ENCODE measurements around the gene ADAMTSL2.

Gene ADAMTSL2

DNA sequence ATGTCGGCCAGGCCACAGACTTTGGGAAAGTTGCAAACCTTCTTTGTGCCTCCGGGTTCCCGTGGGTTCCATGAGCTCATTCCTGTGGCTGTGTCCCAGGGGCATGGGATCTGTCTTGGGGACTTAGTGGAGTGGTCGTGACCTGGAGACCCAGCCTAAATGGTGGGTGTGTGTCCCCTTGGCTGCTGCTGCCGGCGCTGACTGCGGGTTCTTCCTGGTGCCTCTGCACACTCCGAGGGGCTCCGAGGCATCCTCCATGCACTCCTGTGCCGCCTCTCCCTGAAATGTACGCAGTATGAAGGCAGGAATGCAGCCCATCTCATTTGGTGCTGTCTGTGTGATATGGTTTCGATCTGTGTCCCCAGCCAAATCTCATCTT, 34.6 kb upstream of the ADAMTSL2 start:
- DNase-seq (ENCODE audit: low read depth): no peak

- no peak for DNase-seq (ENCODE audit: low read depth)
Observed at GRCh38 chr9:133502112-133502511, 32.4 kb upstream of the ADAMTSL2 start.

- DNase-seq (ENCODE audit: low read depth): no peak
Observed at GRCh38 chr9:133505186-133505830, 29.2 kb upstream of the ADAMTSL2 start.

GRCh38 chr9:133505901-133506652, 28.4 kb upstream of the ADAMTSL2 start:
- no peak for DNase-seq (ENCODE audit: low read depth)

DNA sequence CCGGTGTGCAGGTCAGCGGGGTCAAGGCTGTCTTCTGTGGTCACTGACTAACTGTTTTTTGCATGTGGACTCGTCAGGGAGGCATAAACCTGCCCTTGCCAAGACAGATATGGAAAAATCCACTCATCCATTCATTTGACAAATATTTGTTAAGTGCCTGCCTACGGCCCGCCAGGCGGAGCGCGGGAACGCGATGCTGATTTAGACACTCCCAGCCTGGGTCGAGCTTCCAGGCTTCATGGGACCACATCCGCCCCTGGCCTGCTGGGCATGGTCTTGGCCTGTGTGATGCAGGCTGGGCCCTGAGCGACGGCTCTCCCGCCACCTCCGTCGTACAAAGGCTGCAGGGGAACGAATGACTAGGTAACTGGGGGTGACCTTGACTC, 27.9 kb upstream of the ADAMTSL2 start:
- DNase-seq (ENCODE audit: low read depth): no peak

DNA sequence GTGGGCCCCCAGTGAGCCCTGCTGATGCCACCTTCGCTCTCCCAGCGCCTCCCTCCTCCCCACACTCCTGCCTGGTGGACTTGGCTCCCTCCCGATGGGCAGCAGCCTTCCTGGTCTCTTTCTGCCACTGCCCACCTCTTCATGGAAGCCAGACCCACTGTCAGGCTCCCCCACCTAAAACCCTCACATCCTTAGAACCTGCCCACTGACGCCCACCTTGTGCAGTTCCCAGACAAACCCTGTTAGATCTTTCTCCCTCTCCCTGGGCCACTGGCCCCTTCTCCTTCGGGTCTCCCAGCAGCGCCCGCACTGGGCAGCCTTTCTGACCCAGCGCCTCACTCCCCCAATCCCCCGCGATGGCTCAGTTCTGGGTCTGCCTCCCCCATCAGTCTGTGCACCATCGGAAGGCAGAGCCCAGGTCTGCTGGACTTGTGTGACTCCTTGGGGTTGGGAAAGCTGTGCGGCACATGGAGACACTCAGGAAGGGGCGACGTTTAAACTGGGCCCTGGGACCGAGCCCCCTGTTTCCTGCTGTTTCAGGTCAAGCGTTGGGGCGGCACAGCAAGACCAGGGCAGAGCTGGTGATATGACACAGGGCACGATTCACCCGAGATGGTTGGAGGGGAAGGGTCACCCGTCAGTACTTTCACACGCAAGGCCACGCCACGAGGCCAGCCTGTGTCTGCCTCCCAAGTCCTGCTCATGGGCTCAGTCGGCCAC, 27.1 kb upstream of the ADAMTSL2 start:
- no peak for DNase-seq (ENCODE audit: low read depth)

DNA sequence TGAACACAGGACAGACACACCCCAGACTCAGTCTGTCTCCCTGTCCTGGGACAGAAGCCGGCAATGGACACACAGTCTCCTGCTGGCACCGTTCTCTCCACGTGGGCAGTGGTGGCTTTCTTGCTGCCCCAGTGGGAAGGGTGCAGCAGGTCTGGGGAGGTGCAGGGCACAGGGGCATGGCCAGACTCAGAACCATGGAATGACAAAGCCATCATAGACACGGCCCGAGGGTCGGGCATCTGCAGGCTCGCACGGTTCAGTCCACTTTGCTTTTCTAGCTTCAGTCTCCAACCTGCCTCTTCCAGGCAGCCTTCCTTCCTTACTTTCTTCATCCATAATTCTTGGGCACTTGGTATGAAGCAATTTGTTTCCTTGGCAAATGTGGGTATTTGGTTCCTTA, 26.5 kb upstream of the ADAMTSL2 start:
- no peak for DNase-seq (ENCODE audit: low read depth)

- no peak for DNase-seq (ENCODE audit: low read depth)
Observed at GRCh38 chr9:133509179-133510083, 25.1 kb upstream of the ADAMTSL2 start.

DNA sequence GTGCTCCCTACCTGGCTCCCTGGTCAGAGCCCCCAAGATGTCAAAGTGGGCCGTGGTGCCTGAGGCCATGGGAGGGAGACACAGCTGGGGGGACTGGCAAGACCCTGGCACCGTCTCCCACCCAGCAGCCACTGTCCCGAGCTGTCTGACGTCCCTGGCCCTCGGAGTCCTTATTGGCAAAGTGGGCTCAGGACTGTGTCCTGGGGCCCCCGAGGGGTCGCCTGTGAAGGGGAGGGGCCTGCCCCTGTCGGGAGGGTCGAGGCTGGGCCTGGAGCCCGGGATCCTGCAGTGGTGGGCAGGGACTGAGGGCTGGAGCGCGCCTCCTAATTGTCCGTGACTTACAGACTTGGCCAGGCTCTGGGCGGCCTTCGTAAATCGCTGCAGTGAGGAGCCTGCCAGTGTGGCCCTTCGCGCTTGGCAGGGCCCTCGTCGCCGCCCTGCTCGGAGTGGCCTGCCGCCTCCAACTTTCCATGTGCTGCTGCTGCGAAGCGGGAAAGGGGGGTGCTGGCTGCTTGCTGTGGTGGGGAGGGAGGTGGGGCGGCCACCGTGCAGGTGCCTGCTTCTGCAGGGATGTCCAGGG, 23.5 kb upstream of the ADAMTSL2 start:
- DNase-seq (ENCODE audit: low read depth): no peak

DNA sequence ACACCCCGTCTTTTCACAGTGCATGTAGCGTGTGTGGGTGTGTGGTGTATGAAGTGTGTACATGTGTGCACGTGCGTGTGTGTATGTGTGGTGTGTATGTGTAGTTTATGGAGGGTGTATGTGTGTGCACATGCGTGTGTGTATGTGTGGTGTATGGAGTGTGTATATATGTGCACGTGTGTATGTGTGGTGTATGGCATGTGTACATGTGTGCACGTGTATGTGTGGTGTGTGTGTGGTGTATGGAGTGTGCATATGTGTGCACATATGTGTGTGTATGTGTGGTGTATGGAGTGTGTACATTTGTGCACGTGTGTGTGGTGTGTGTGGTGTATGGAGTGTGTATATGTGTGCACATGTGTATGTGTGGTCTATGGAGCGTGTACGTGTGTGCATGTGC, 22.9 kb upstream of the ADAMTSL2 start:
- DNase-seq (ENCODE audit: low read depth): no peak

DNA sequence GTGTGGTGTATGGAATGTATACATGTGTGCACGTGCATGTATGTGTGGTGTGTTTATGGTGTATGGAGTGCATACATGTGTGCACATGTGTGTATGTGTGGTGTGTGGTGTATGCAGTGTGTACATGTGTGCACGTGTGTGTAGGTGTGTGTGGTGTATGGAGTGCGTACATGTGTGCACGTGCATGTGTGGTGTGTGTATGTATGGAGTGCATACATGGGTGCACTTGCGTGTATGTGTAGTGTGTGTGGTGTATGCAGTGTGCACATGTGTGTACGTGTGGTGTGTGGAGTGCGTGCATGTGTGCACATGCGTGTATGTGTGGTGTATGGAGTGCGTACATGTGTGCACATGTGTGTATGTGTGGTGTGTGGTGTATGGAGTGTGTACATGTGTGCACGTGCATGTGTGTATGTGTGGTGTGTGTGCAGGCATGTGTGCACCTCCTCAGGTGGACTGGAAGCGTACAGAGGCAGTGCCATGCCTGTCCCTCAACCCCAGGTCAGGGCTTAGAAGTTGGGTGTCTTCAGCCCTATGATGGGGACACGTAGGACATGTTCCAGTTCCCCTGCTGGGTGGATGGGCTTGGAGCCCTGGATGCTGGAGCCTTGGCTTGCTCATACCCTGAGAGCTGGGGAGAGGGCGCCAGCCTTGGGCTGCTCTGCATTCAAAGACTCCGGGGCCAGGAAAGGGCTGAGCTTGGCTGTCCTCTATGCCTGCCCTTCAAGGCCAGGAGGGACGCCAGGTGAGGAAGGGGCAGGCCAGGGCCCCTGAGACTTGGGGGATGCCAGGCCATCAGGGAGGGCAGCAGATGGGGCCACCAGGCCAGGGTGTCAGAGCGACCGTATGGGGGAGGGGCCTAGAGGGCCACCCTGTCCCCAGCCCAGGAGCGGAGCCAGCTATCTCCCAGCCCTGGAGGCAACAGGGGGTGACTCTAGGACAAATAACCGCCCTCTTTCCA, 22.0 kb upstream of the ADAMTSL2 start:
- DNase-seq (ENCODE audit: low read depth): no peak

DNA sequence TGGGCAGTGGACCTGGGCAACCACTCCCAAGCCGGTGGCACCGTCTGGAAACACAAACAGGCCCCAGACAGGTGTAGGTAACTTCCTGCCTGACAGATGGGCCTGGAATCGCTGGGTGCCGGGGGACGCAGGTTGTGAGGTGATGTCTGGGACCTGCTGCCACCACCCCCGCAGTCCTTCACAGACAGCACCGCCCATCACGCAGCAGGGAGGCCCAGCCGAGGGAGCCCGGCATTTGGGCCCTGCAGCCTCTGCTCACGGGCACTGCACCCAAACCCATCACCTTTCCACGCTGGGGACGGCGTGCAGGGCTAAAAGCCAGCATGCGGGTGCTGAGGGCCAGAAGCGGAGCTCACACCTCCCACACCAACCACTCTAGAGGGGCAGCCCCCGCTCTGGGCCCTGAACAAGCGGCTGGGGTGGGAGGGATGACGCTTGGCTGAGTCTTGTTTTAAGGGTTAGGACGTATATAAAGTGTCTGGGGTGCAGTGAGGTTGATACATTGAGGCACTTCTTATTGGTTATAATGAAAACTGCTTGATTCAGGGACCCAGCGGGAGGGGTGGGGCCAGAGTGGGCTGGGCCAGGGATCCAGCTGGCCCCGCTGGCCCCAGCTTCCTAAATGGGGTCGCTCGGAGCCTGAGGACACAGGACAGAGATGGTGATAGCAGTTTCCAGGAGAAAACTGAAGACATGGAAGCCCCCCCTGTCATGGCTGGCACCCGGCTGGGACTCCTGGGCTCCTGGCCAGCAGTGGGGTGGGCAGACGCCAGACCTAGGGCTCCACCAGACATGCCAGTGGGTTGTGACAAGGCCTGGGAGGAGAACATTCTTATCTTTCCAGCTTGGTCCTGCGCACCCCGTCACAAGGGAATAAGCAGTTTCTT, 21.0 kb upstream of the ADAMTSL2 start:
- DNase-seq (ENCODE audit: low read depth): no peak

- no peak for DNase-seq (ENCODE audit: low read depth)
Observed at GRCh38 chr9:133514460-133515239, 19.9 kb upstream of the ADAMTSL2 start.

DNA sequence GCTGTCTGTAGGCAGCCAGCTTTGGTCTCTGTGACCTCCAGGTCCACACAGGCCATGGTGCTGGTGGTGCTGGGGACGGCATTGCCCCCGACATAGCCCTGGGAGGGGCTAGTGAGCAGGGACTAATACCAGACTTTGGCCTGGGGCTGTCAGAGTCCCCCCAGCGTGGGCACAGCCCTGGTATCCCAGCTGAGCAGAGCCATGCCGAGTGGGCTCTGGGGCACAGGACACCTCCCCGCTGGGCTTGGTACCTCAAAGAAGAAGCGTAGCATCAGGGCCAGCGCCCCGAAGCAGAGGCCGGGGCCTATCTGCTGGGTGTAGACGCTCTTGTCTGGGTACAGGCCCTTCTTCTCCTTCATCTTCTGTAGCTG, 19.3 kb upstream of the ADAMTSL2 start:
- no peak for DNase-seq (ENCODE audit: low read depth)

- no peak for DNase-seq (ENCODE audit: low read depth)
Observed at GRCh38 chr9:133515615-133516255, 18.8 kb upstream of the ADAMTSL2 start.

DNA sequence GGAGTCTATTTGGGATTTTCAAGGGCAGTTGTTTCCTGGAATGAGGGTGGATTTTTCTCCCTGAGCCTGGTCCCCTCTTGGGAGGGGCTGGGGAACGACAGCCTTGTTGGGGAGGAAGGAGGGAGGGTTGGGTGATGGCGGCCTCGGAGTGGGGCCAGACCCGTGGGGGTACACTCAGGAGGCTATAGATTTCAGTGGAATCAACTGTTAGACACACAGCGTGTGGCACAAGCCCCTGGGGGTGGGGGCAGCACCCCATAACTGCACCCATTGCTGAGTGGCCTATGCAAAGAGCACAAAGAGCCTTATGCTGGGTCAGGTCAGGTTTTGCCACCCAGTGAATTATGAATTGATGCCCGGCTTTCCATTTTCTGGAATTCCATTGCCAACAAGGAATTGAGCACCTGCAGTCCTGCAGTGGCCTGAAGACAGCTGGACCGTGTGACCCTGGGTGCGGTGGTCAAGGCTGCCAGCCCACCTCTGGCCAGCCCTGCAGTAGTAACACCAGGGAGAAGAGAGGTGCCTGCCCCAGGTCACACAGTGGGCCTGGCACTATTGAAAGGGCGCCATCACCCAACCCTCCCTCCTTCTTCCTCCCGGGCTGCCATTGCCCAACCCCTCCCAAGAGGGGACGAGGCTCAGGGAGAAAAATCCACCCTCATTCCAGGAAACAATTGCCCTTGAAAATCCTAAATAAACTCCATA, 18.1 kb upstream of the ADAMTSL2 start:
- no peak for DNase-seq (ENCODE audit: low read depth)

DNA sequence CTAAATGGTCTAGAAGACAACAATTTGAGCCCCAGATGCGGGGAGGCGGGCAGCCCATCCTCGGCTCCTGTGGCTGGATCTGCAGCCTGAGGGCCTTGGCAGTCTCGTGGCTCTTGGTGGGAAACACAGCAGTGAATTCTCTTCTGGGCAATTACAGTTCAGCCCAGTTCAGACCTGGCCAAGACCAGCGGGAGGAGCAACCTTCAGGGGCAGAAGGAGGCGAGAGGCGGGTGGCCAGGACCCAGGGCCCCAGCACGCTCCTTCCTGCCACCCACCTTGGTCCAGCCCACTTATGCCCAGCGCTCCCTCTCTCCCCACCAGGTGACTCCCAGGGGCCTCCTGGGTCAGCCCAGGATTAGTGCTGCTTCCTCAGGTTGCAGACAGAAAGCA, 17.5 kb upstream of the ADAMTSL2 start:
- no peak for DNase-seq (ENCODE audit: low read depth)

- DNase-seq (ENCODE audit: low read depth): no peak
Observed at GRCh38 chr9:133517711-133518110, 16.8 kb upstream of the ADAMTSL2 start.
